ENCODE measurements around the gene SPATS1. TPM values are rescaled to one million over a fixed set of nuclear protein-coding genes. Genes with fewer than 3 reads are reported as not detected.

Gene SPATS1
- polyA plus RNA-seq, 1 donor from 2014 or later = not detected

DNA sequence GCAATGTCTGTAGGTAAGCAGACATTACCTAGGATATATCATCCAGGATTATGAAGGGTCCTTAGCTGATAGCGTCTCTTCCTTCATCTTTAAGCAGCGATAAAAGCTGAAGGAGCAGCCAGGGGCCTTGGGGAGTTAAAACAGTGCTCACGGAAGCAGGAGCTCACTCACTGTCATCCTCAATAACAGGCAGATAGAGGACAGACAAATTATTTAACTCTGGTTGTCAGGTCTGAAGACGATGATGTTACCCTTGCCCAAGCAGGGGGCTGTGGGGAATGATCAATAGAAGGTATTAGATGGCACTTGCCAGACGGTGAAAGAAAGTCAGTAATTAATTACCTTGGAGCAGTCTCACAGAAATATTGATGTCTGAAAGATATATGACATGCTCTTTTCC, 12.6 kb upstream of the SPATS1 start:
- no peaks in the 10 kb centered on the region for H3K27me3 ChIP-seq (ENCODE audit: insufficient read depth, low read depth, low read length)
- H2AFZ ChIP-seq (ENCODE audit: low read depth, low read length) = no peak overlapping the region
- H3K9me2 ChIP-seq (ENCODE audit: insufficient read depth, low read length) = no peaks in the 10 kb centered on the region
- H4K20me1 ChIP-seq (ENCODE audit: insufficient read depth) = no peaks in the 10 kb centered on the region
- H3K36me3 ChIP-seq (ENCODE audit: insufficient read depth, low read length) = no peaks in the 10 kb centered on the region
- no peaks in the 10 kb centered on the region for H3K9me3 ChIP-seq (ENCODE audit: low read length)
- no peaks in the 10 kb centered on the region for H3K79me2 ChIP-seq (replicated peaks; ENCODE audit: insufficient read depth, low read length)
- peak overlapping the region; percentile 42 for H3K27ac ChIP-seq (ENCODE audit: low read length)
- peak overlapping the region; percentile 53 for H3K4me3 ChIP-seq (ENCODE audit: low read length)
- TF ChIP-seq EP300 (conservative IDR thresholded peaks at IDR 0.05; ENCODE audit: poor library complexity, severe bottlenecking) (peak; percentile 81), REST (IDR thresholded peaks at IDR 0.05; ENCODE audit: borderline replicate concordance) (no peak), POLR2AphosphoS5 (IDR thresholded peaks at IDR 0.05) (peak; percentile 57), MXI1 (conservative IDR thresholded peaks at IDR 0.05; ENCODE audit: poor library complexity, severe bottlenecking) (no peak)
- peak overlapping the region; percentile 73 for H3K4me2 ChIP-seq (ENCODE audit: low read length)
- no peaks in the 10 kb centered on the region for H3F3A ChIP-seq (ENCODE audit: insufficient read depth, low read length, poor library complexity, severe bottlenecking)
- H3K9ac ChIP-seq (ENCODE audit: low read length) = no peak overlapping the region

DNA sequence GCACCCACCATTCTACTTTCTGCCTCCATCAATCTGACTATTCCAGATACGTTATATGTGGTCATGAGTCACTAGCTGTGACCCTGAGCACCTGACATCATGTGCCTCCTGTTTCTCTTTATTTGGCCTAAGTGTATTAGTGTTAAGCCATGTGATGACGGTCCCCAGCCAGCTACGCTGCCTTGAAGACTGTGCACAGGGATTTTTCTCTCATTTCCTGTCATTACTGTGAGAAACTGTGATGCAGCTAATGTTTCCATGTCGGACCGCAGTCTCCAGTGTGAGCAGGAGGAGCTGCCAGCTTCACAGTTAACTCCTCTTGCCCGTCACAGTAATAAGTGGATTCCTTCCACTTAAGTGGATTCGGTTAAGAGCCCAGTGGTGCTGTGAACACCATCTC, 9.9 kb upstream of the SPATS1 start:
- no peaks in the 10 kb centered on the region for H4K20me1 ChIP-seq (ENCODE audit: insufficient read depth)
- peak; percentile 67 for TF ChIP-seq POLR2AphosphoS5 (IDR thresholded peaks at IDR 0.05)
- TF ChIP-seq TAF1 (IDR thresholded peaks at IDR 0.05; ENCODE audit: low read depth) = no peak
- peak; percentile 23 for TF ChIP-seq SMC3 (conservative IDR thresholded peaks at IDR 0.05; ENCODE audit: poor library complexity)
- peak; percentile 57 for TF ChIP-seq EP300 (conservative IDR thresholded peaks at IDR 0.05; ENCODE audit: poor library complexity, severe bottlenecking)
- peak overlapping the region; percentile 46 for H3K4me2 ChIP-seq (ENCODE audit: low read length)
- no peaks in the 10 kb centered on the region for H3K79me2 ChIP-seq (replicated peaks; ENCODE audit: insufficient read depth, low read length)
- H2AFZ ChIP-seq (ENCODE audit: low read depth, low read length) = no peak overlapping the region
- no peaks in the 10 kb centered on the region for H3K9me2 ChIP-seq (ENCODE audit: insufficient read depth, low read length)
- H3F3A ChIP-seq (ENCODE audit: insufficient read depth, low read length, poor library complexity, severe bottlenecking) = no peaks in the 10 kb centered on the region
- no peaks in the 10 kb centered on the region for H3K9me3 ChIP-seq (ENCODE audit: low read length)
- H3K36me3 ChIP-seq (ENCODE audit: insufficient read depth, low read length) = no peaks in the 10 kb centered on the region
- peak overlapping the region; percentile 59 for H3K27ac ChIP-seq (ENCODE audit: low read length)
- no peaks in the 10 kb centered on the region for H3K27me3 ChIP-seq (ENCODE audit: insufficient read depth, low read depth, low read length)
- peak overlapping the region; percentile 45 for H3K4me3 ChIP-seq (ENCODE audit: low read length)
- H3K9ac ChIP-seq (ENCODE audit: low read length) = peak overlapping the region; percentile 38

DNA sequence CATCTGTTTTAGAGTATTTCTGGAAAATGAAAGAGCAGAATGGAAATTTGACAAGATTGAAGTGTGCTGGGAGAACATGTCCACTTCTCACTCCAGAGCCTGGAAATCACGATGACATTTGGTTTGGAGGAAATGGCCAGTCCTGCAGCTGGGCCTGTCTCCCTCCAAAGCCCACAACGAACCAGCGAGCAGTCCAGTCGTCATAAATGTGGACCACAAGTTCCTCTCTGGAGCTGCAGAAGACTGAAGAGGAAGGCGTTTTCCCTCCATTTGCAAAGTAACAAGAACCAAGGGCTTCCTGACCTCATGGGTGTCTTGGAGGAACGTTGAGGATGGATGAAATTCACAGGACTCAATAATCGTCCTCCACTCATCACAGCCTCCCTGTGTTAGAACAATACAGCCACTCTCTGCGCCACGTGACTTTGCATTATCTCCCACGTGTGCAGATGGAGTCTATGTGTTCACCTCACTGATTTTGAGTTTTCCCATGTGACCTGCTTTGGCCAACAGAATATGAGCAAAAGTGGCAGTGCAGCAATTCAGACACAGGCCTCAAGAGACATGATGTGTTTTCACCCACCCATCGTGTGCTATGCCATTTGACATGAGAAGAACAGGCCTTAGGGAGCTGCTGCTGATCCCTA, 9.1 kb upstream of the SPATS1 start:
- no peaks in the 10 kb centered on the region for H3F3A ChIP-seq (ENCODE audit: insufficient read depth, low read length, poor library complexity, severe bottlenecking)
- no peak overlapping the region for H2AFZ ChIP-seq (ENCODE audit: low read depth, low read length)
- H3K36me3 ChIP-seq (ENCODE audit: insufficient read depth, low read length) = no peaks in the 10 kb centered on the region
- no peaks in the 10 kb centered on the region for H4K20me1 ChIP-seq (ENCODE audit: insufficient read depth)
- TF ChIP-seq TAF1 (IDR thresholded peaks at IDR 0.05; ENCODE audit: low read depth) = no peak
- no peak for TF ChIP-seq MXI1 (conservative IDR thresholded peaks at IDR 0.05; ENCODE audit: poor library complexity, severe bottlenecking)
- TF ChIP-seq EZH2 (IDR thresholded peaks at IDR 0.05; ENCODE audit: borderline replicate concordance, insufficient read depth, low read length, poor library complexity, severe bottlenecking) = no peak
- TF ChIP-seq EP300 (conservative IDR thresholded peaks at IDR 0.05; ENCODE audit: poor library complexity, severe bottlenecking) = no peak
- TF ChIP-seq CTCF (IDR thresholded peaks at IDR 0.05; ENCODE audit: poor library complexity, severe bottlenecking) = no peak
- no peak for TF ChIP-seq SMC3 (conservative IDR thresholded peaks at IDR 0.05; ENCODE audit: poor library complexity)
- no peak for TF ChIP-seq REST (IDR thresholded peaks at IDR 0.05; ENCODE audit: borderline replicate concordance)
- no peak for TF ChIP-seq RAD21 (conservative IDR thresholded peaks at IDR 0.05)
- no peak for TF ChIP-seq POLR2AphosphoS5 (IDR thresholded peaks at IDR 0.05)
- H3K4me3 ChIP-seq (ENCODE audit: low read length) = peak overlapping the region; percentile 45
- H3K27me3 ChIP-seq (ENCODE audit: insufficient read depth, low read depth, low read length) = no peaks in the 10 kb centered on the region
- no peaks in the 10 kb centered on the region for H3K79me2 ChIP-seq (replicated peaks; ENCODE audit: insufficient read depth, low read length)
- peak overlapping the region; percentile 38 for H3K9ac ChIP-seq (ENCODE audit: low read length)
- H3K9me2 ChIP-seq (ENCODE audit: insufficient read depth, low read length) = no peaks in the 10 kb centered on the region
- peak overlapping the region; percentile 46 for H3K4me2 ChIP-seq (ENCODE audit: low read length)
- peak overlapping the region; percentile 59 for H3K27ac ChIP-seq (ENCODE audit: low read length)
- H3K9me3 ChIP-seq (ENCODE audit: low read length) = no peaks in the 10 kb centered on the region
